Measurements from ENCODE around the gene AUTS2.

DNA sequence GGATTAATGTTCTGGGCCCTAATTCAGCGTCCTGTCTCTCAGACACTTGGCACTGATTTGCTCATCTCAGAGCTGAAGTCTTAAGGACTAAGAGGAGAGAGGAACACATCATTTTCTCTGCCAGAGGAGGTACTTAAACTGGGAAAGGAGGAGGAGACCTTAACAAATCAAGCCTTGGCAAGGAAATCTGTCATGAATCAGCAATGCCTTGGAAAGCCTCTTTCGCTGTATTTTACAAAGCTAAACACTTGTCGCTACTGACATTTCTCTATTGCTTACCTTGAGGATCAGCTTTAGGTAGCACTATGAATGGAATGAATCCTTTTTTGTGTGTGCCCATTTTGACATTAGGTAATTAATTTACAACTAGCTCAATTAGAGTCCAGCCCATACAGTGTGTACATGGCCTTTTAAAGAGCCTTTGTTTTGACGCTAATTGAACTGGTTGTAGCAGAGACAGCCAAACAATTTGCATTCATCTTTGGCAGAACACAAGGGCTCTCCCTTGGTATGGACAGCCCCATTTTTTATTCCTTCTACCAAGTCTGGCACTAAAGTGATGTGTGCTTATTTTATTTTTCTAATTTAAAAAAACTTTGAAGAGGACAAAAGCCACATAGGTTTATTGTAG is 37.4 kb downstream of the AUTS2 start:
- TF ChIP-seq POLR2A (IDR thresholded peaks at IDR 0.05) (no peak), POLR2AphosphoS5 (IDR thresholded peaks at IDR 0.05) (no peak)
- TF ChIP-seq, protein P1, sequence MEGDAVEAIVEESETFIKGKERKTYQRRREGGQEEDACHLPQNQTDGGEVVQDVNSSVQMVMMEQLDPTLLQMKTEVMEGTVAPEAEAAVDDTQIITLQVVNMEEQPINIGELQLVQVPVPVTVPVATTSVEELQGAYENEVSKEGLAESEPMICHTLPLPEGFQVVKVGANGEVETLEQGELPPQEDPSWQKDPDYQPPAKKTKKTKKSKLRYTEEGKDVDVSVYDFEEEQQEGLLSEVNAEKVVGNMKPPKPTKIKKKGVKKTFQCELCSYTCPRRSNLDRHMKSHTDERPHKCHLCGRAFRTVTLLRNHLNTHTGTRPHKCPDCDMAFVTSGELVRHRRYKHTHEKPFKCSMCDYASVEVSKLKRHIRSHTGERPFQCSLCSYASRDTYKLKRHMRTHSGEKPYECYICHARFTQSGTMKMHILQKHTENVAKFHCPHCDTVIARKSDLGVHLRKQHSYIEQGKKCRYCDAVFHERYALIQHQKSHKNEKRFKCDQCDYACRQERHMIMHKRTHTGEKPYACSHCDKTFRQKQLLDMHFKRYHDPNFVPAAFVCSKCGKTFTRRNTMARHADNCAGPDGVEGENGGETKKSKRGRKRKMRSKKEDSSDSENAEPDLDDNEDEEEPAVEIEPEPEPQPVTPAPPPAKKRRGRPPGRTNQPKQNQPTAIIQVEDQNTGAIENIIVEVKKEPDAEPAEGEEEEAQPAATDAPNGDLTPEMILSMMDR (IDR thresholded peaks at IDR 0.05) = no peak

Data from breast epithelium (tissue), 3 donors.